Measurements from ENCODE around the gene SLC38A6.

GRCh38 chr14:61037215-61037614, 56.2 kb downstream of the SLC38A6 start:
- TF ChIP-seq, protein P1, sequence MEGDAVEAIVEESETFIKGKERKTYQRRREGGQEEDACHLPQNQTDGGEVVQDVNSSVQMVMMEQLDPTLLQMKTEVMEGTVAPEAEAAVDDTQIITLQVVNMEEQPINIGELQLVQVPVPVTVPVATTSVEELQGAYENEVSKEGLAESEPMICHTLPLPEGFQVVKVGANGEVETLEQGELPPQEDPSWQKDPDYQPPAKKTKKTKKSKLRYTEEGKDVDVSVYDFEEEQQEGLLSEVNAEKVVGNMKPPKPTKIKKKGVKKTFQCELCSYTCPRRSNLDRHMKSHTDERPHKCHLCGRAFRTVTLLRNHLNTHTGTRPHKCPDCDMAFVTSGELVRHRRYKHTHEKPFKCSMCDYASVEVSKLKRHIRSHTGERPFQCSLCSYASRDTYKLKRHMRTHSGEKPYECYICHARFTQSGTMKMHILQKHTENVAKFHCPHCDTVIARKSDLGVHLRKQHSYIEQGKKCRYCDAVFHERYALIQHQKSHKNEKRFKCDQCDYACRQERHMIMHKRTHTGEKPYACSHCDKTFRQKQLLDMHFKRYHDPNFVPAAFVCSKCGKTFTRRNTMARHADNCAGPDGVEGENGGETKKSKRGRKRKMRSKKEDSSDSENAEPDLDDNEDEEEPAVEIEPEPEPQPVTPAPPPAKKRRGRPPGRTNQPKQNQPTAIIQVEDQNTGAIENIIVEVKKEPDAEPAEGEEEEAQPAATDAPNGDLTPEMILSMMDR (IDR thresholded peaks at IDR 0.05), result no peak
- no peak for TF ChIP-seq ZFX (IDR thresholded peaks at IDR 0.05; ENCODE audit: borderline replicate concordance)
